Measurements from ENCODE around the gene GGN. TPM values are rescaled to one million over a fixed set of nuclear protein-coding genes. Genes with fewer than 3 reads are reported as not detected.

GGN gene
- total and polyA plus RNA-seq, 2 of the 13 experiments (the other 11 are each of a cell fraction or from before 2014, with no cell fraction given) = not detected

DNA sequence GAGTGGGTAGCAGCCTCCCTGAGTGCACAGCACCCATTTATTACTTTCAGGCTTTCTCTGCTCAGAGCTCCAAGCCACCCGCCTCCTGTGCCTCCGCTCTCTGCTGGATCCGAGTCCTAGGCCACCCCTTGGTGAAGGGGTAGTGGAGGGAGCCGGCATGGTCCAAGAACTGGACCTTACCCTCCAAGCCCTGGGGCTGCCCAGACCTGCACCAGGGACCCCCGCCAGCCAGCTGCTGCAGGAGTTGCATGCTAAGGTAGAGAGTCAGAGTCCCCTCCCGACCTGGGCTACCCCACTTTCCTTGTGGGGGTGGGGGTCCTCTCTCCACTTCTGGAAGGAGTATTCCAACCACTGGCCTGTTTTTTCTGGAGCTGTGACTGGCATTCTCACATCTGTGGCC is 17.0 kb upstream of the GGN start:
- no TSS peak for BruUV-seq (replicated peaks)
- Histone ChIP-seq H2AFZ (ENCODE audit: low read length) (no peak overlapping the region), H3K79me2 (ENCODE audit: insufficient read depth, low read length) (no peaks in the 10 kb centered on the region), H3K36me3 (replicated peaks in 1 of 2; ENCODE audit: control insufficient read depth in 1 of 2, insufficient read depth in 2 of 2, low read length in 2 of 2) (no peaks in the 10 kb centered on the region), H3K4me2 (ENCODE audit: low read depth, low read length) (no peak overlapping the region), H4K20me1 (ENCODE audit: insufficient read depth, low read length) (no peaks in the 10 kb centered on the region), H3K4me1 (ENCODE audit: insufficient read depth, low read length) (no peaks in the 10 kb centered on the region), H3K27ac (ENCODE audit: extremely low read length, insufficient read depth, low read length) (no peak overlapping the region), H3K4me3 (replicated peaks in 1 of 3; ENCODE audit: insufficient read depth in 1 of 3, low read depth in 2 of 3, low read length in 3 of 3) (no peak overlapping the region), H3K9ac (ENCODE audit: insufficient read depth, low read depth, low read length) (no peak overlapping the region), H3K27me3 (ENCODE audit: control insufficient read depth in 1 of 2, insufficient read depth in 2 of 2, low read length in 2 of 2) (peaks cover 2 to 12% of the 10 kb centered on the region in 2 experiments; a peak in 3 of 5 replicates), H3K9me3 (ENCODE audit: low read length) (no peaks in the 10 kb centered on the region)
- no peak for ATAC-seq
- TF ChIP-seq ZNF550 (CRISPR knock-in tag; IDR thresholded peaks at IDR 0.05; ENCODE audit: borderline replicate concordance) = no peak
- TF ChIP-seq ZSCAN12 (CRISPR knock-in tag; IDR thresholded peaks at IDR 0.05) = no peak
- no peak for DNase-seq (ENCODE audit: low spot score)
- ChIA-PET POLR2A (no interaction called here), CTCF (ENCODE audit: low intra/inter-chr PET ratio, low total read pairs) (no interaction called here)
- 100% methylated on average over 6 of the region's 6 CpGs for WGBS (ENCODE audit: low lambda C conversion rate)
- intact Hi-C loops (cut with micrococcal nuclease; ENCODE audit: unreplicated experiment) (loop anchor here (5.0 kb wide), 1 partner anchor 227 kb away; no protein-coding TSS in a partner anchor), in situ Hi-C loops (cut with HindIII; ENCODE audit: extremely low pct_ligation_motif_present, low pct_unique_long_range_greater_than_20kb) (no loop called here)
- no peak for FAIRE-seq

- H3K9ac ChIP-seq (ENCODE audit: insufficient read depth, low read depth, low read length) = peak within 1 kb of the TSS; percentile 75
- peaks cover 5 to 17% of the 10 kb centered on the region in 2 experiments; a peak in 3 of 5 replicates for H3K27me3 ChIP-seq (ENCODE audit: control insufficient read depth in 1 of 2, insufficient read depth in 2 of 2, low read length in 2 of 2)
- DNase-seq (ENCODE audit: low spot score) = peak; percentile 93
- POLR2A ChIA-PET = interaction anchor here (0.6 to 2.7 kb wide), 14 partner anchors 9 to 623 kb away, joined by 3 to 30 read pairs (median 6); partner anchors contain the start of genes ACTN4, EIF3K, GGN and MRPS12
- in situ Hi-C loops (cut with HindIII; ENCODE audit: extremely low pct_ligation_motif_present, low pct_unique_long_range_greater_than_20kb) = no loop called here
- intact Hi-C loops (cut with micrococcal nuclease; ENCODE audit: unreplicated experiment) = loop anchor here (5.0 kb wide), 1 partner anchor 229 kb away; no protein-coding TSS in a partner anchor
- BruUV-seq (replicated peaks) = TSS peak; percentile 64
- H3K9me3 ChIP-seq (ENCODE audit: low read length) = no peaks in the 10 kb centered on the region
- ATAC-seq = peak; percentile 96
- no peaks in the 10 kb centered on the region for H3K4me1 ChIP-seq (ENCODE audit: insufficient read depth, low read length)
- H4K20me1 ChIP-seq (ENCODE audit: insufficient read depth, low read length) = no peaks in the 10 kb centered on the region
- CTCF ChIA-PET (ENCODE audit: low intra/inter-chr PET ratio, low total read pairs) = interaction anchor here (1.2 to 1.3 kb wide), 3 partner anchors 38 to 231 kb away, joined by 4 to 5 read pairs (median 4); no protein-coding TSS in a partner anchor
- H3K4me3 ChIP-seq (replicated peaks in 1 of 3; ENCODE audit: insufficient read depth in 1 of 3, low read depth in 2 of 3, low read length in 3 of 3) = peak within 1 kb of the TSS; percentile 57 to 86 (median 80); a peak in 5 of 6 replicates
- 3% methylated on average over 31 of the region's 82 CpGs for WGBS (ENCODE audit: low lambda C conversion rate)
- H3K27ac ChIP-seq (ENCODE audit: extremely low read length, insufficient read depth, low read length) = peak within 1 kb of the TSS; percentile 55
- H2AFZ ChIP-seq (ENCODE audit: low read length) = peak within 1 kb of the TSS; percentile 70
- peak within 1 kb of the TSS; percentile 90 for H3K4me2 ChIP-seq (ENCODE audit: low read depth, low read length)
- no peak for FAIRE-seq
- no peaks in the 10 kb centered on the region for H3K79me2 ChIP-seq (ENCODE audit: insufficient read depth, low read length)
- H3K36me3 ChIP-seq (replicated peaks in 1 of 2; ENCODE audit: control insufficient read depth in 1 of 2, insufficient read depth in 2 of 2, low read length in 2 of 2) = no peaks in the 10 kb centered on the region
- peak; percentile 58 to 62; a peak in 3 of 4 replicates for TF ChIP-seq POLR2A (IDR thresholded peaks at IDR 0.05; ENCODE audit: insufficient read depth in 1 of 2, low read depth in 2 of 2, low read length in 2 of 2)
- TF ChIP-seq ZNF12 (CRISPR knock-in tag; IDR thresholded peaks at IDR 0.05) = no peak
- TF ChIP-seq, protein P1, sequence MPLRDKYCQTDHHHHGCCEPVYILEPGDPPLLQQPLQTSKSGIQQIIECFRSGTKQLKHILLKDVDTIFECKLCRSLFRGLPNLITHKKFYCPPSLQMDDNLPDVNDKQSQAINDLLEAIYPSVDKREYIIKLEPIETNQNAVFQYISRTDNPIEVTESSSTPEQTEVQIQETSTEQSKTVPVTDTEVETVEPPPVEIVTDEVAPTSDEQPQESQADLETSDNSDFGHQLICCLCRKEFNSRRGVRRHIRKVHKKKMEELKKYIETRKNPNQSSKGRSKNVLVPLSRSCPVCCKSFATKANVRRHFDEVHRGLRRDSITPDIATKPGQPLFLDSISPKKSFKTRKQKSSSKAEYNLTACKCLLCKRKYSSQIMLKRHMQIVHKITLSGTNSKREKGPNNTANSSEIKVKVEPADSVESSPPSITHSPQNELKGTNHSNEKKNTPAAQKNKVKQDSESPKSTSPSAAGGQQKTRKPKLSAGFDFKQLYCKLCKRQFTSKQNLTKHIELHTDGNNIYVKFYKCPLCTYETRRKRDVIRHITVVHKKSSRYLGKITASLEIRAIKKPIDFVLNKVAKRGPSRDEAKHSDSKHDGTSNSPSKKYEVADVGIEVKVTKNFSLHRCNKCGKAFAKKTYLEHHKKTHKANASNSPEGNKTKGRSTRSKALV (CRISPR knock-in tag; IDR thresholded peaks at IDR 0.05) = peak; percentile 89
- TF ChIP-seq ZNF605 (CRISPR knock-in tag; IDR thresholded peaks at IDR 0.05) = peak; percentile 87
- TF ChIP-seq SPEN (CRISPR knock-in tag; IDR thresholded peaks at IDR 0.05; ENCODE audit: low read depth) = peak; percentile 74
- TF ChIP-seq ATRX (CRISPR knock-in tag; IDR thresholded peaks at IDR 0.05; ENCODE audit: borderline replicate concordance) = no peak
- TF ChIP-seq GLMP (CRISPR knock-in tag; IDR thresholded peaks at IDR 0.05; ENCODE audit: borderline replicate concordance) = no peak
- TF ChIP-seq ZC3H4 (CRISPR knock-in tag; IDR thresholded peaks at IDR 0.05; ENCODE audit: borderline replicate concordance) = no peak; the same call in 1 of the 2 replicates
Measured at GRCh38 chr19:38402967-38403674, 15.3 kb upstream of the GGN start, which contains the start of gene FAM98C. TSS of gene FAM98C (plus strand) at chr19:38403093. CDS start at chr19:38403154, 61 bp downstream.
